ENCODE measurements around the gene WASHC3.
"Not testable (repeated sequence)": the region's sequence is repeated elsewhere in the genome, so short reads cannot be mapped to it uniquely, and the experiment has no call there.

WASHC3 gene

DNA sequence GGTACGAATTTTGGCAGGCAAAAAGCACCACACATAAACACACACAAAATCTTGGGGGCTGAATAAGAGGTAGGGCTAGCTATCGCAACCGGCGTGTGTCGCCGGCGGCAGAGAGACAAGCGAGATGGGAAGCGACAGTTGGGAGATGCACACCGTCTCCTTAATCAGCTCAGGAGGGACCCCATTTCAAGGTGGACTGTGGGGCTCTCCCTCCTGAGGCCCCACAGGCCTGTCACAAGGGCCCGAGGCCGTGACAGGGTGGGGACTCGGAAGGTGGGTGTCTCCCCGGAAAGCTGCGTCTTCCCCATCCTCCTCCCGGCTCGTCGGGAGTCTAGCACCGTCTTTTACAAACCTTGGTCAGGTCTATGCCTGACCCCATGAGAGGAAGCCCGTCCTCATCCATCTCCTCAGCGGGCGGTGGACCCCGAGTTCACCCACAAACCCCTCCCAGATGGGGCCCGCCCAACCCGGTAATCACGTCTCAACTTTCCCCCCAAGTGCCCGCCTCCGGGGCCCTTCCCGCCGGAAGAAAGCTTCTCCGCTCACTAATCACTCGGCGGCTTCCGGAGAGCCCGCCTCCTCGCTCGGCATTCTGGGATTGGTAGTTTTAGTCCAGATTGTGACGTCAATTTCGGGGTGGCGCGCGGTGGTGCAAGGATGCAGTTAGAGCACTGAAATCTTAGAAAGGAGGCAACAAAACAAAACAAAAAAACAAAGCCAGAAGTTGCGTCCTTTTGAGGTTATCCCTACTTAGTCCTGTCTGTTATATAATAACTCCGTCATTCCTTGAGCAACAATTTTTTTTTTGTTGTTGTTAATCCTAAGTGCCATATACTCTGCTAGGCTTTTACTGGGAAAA is at the start of gene WASHC3:
Gene WASHC3 (minus strand): TSS at position 432 of the 859 bp plus-strand sequence. CDS start 29 bp downstream, at position 403.
- DNase-seq: peak; percentile 96

- no peak for DNase-seq
These were observed 49.0 kb upstream of the WASHC3 start for GRCh38 chr12:102110782-102111181.

GRCh38 chr12:102107970-102108369 is 46.2 kb upstream of the WASHC3 start:
- DNase-seq: no peak

GRCh38 chr12:102106905-102107304 is 45.1 kb upstream of the WASHC3 start:
- DNase-seq: no peak

GRCh38 chr12:102096855-102097254 is 35.1 kb upstream of the WASHC3 start:
- DNase-seq: no peak

GRCh38 chr12:102095677-102096263 is 34.0 kb upstream of the WASHC3 start:
- no peak for DNase-seq

- DNase-seq: no peak
These were observed 31.5 kb upstream of the WASHC3 start for GRCh38 chr12:102093319-102093718.

GRCh38 chr12:102089228-102089835 is 27.5 kb upstream of the WASHC3 start:
- not testable (repeated sequence) for DNase-seq

- no peak for DNase-seq
These were observed 19.1 kb upstream of the WASHC3 start for GRCh38 chr12:102080842-102081241.

- not testable (repeated sequence) for DNase-seq
These were observed 10.3 kb upstream of the WASHC3 start for GRCh38 chr12:102072092-102072491.

- no peak for DNase-seq
These were observed 7.9 kb upstream of the WASHC3 start for GRCh38 chr12:102069707-102070106.

DNA sequence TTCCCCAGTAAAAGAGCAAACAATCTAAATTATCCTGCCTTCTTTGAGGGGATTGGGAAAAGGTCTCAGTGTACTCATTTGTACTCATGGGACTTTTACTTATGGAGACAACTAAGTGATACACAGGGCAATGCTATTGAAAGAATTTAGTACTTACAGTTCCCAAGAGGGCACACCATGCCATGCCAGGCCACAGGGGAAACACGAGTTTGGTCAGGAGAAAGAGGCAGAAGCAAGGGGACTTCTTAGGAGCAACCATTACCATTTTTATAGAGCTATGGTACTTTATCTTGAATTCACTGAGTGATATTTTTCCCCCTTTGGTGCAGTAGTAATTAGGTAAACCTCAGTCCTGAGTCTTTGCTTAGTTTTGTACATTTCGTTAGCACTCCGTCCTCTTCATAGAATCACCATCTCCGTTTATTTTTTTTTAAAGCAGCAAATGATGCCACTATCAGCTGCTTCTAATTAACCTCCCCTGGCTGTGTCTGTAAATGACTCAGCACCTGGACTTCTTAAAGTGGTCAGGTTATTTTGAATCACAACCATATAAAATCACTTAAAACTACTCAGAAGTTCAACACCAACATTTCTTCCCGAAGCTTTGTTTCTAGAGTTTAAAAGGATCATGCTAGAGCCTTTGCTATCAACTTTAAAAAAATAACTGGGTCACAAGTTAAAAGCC is 5.9 kb upstream of the WASHC3 start:
- DNase-seq: no peak

- no peak for DNase-seq
These were observed 2.7 kb upstream of the WASHC3 start for GRCh38 chr12:102064476-102064875.

DNA sequence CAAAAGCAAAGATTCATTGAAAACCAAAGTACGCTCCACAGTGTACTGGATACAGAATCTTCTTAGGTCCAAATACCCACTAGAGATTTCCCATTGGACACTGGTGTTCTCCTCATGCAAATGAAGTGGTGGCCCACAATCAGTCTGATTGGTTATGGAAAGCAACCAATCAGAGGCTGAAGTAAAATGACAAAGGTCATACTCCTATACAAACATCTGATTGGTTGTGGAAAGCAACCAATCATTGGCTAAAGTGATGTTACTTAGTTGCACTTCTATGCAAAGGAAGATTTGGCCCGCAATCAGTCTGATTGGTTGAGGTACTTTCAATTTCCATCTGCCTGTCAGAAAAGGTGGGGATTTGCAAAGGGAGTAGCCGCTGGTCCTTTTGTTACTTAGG is 1.3 kb upstream of the WASHC3 start:
- DNase-seq: no peak

GRCh38 chr12:102062419-102062806 is 622 bp upstream of the WASHC3 start:
- no peak for DNase-seq

DNA sequence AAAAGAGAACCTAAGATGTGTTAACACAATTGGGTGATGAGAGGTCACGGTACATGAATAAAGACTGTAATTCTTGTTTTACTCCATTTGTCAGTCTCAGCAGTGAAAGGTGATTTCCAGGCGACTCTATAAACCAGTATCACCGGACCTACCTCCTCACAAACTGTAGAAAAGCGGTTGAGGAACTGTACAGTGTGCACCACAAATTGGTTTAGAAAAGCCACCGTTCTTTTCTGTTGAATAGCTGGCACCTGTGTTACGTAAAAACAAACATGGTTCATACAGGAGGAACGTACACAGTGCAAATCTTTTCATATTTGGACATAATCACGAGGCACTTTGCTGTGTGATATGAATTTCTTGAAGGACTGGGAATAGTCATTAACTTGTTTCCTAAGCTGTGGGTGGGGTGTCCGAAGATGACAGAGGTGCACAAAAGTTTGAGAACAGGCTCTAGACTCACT is 663 bp downstream of the WASHC3 start:
- peak; percentile 12 for DNase-seq

GRCh38 chr12:102059343-102059742 is 2.4 kb downstream of the WASHC3 start:
- DNase-seq: no peak

GRCh38 chr12:102054345-102054744 is 7.4 kb downstream of the WASHC3 start:
- DNase-seq: no peak

GRCh38 chr12:102053062-102053349 is 8.8 kb downstream of the WASHC3 start:
- no peak for DNase-seq

DNA sequence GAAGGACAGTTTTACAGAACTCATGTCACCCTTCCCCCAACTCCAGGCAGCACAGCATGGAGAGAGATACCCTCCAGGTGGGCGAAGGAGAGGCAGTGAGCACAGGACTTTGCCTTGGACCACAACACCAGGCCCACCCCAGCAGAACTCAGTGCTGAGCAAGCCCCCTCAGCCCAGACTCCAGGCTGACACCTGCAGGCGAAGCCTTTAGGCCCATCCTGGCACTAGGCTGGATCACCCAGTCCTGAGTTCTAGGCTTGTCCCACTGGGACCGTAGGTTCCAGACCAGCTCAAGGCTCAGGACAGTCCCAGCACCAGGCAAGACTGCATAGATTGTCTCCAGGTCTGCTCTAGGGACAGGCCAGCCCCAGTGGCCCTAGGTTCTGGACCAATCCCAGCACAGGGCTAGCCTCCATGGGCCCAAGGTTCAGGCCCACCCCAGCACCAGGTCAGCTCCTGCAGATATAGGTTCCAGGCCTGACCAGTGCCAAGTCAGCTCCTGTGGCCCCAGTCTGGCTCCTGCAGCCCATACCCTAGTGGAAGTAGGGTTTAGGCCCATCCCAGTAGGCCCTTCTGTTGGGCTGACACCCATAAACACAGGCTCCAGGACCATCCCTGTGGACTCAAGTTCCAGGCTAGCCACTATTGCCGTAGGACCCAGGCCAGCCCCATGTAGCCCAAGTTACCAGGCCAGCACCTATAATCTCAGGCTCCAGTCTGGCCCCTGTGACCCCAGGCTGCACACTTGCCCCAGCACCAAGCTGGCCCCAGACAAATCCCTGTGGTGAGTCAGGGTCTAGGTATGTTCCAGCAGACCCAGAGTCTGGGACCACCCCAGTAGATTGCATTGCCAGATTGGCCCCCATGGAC is 9.4 kb downstream of the WASHC3 start:
- DNase-seq: no peak

GRCh38 chr12:102051431-102051965 is 10.3 kb downstream of the WASHC3 start:
- no peak for DNase-seq

All from stimulated activated CD4-positive, alpha-beta T cell treated with anti-CD3 and anti-CD28 coated beads, Interleukin-4, amount 100 ng/mL, for 24 hours (primary cell).